GM12878 (cell line): ENCODE data around the gene RIC1.

Experiments
- CREM ChIP-seq: IDR thresholded peaks from 2 replicates; pipeline ENCODE4 v1.6.1; 2014; ENCODE audit warnings: antibody characterized with exemption, low read depth
- CTCF ChIP-seq, 3 experiments: IDR thresholded peaks in 2 of 3; conservative IDR thresholded peaks in 1 of 3; 2 replicates each; pipeline ENCODE4 v1.5.1; 2011; ENCODE audit warnings: low read depth in 3 of 3, low read length in 3 of 3, mild to moderate bottlenecking in 3 of 3, control low read depth in 2 of 3, moderate library complexity in 2 of 3, inconsistent platforms in 1 of 3, mixed read lengths in 1 of 3; ENCODE audit not compliant: control insufficient read depth in 2 of 3, insufficient read depth in 1 of 3; ENCODE audit errors: extremely low read depth in 1 of 3
- EP300 ChIP-seq, 2 experiments: fragments of 150-350 bp in 1 of 2; IDR thresholded peaks; 2 replicates each; pipeline ENCODE4 v1.6.1; 2011 to 2012; ENCODE audit warnings: low read depth in 2 of 2, low read length in 2 of 2, borderline replicate concordance in 1 of 2, improper control_type of control experiment in 1 of 2, inconsistent platforms in 1 of 2; ENCODE audit not compliant: control insufficient read depth in 1 of 2
- PKNOX1 ChIP-seq: fragments of 450-650 bp; IDR thresholded peaks from 2 replicates; pipeline ENCODE4 v1.6.1; 2016; ENCODE audit warnings: mild to moderate bottlenecking
- SREBF1 ChIP-seq: IDR thresholded peaks from 2 replicates; pipeline ENCODE4 v1.6.1; 2012; ENCODE audit warnings: mild to moderate bottlenecking, low read length
- ZNF274 ChIP-seq: IDR thresholded peaks from one replicate; pipeline ENCODE4 v1.8.0; 2011; ENCODE audit not compliant: insufficient read length, insufficient read depth

GRCh38 chr9:5799314-5799713 lies 170.4 kb downstream of the RIC1 start:
- TF ChIP-seq EP300 (IDR thresholded peaks at IDR 0.05; ENCODE audit: borderline replicate concordance in 1 of 2, control insufficient read depth in 1 of 2, low read depth in 2 of 2, low read length in 2 of 2) (no peak), PKNOX1 (no peak), CTCF (IDR thresholded peaks at IDR 0.05 in 2 of 3, conservative IDR thresholded peaks at IDR 0.05 in 1 of 3; ENCODE audit: control insufficient read depth in 2 of 3, extremely low read depth in 1 of 3, insufficient read depth in 1 of 3, low read depth in 3 of 3, low read length in 3 of 3) (peak; percentile 48 to 65 (median 54); a peak in 5 of 6 replicates), ZNF274 (no peak), CREM (no peak), SREBF1 (no peak)
